ENCODE results near the gene PNLDC1. TPM values are rescaled to one million over a fixed set of nuclear protein-coding genes. Genes with fewer than 3 reads are reported as not detected.
A peak's percentile ranks its signal among the peaks of the same experiment; 100 is the strongest.

PNLDC1 gene
- total and polyA plus RNA-seq, 9 of the 15 experiments (the other 6 are each of a cell fraction or from before 2014, with no cell fraction given) = 0.12 TPM; not detected in 8

- 0 out of 2 replicates have a peak, but pooled peaks have one; percentile 75 for TF ChIP-seq ZBTB49 (CRISPR knock-in tag; IDR thresholded peaks at IDR 0.05; ENCODE audit: borderline replicate concordance)
- 0 out of 2 replicates have a peak, but pooled peaks have one; percentile 51 for TF ChIP-seq PTBP1 (IDR thresholded peaks at IDR 0.05; ENCODE audit: low read depth, low read length)
- peak; percentile 28; the same call in 1 of the 2 replicates for TF ChIP-seq ZNF511 (CRISPR knock-in tag; IDR thresholded peaks at IDR 0.05)
- TF ChIP-seq SAFB (IDR thresholded peaks at IDR 0.05; ENCODE audit: borderline replicate concordance, low read depth, low read length) = peak; percentile 70
- TF ChIP-seq ZFP36 (IDR thresholded peaks at IDR 0.05; ENCODE audit: low read depth, low read length, partially characterized antibody) = no peak
- no peak for TF ChIP-seq SOX6 (IDR thresholded peaks at IDR 0.05)
- peak; percentile 29; the same call in 1 of the 2 replicates for TF ChIP-seq ZNF197 (CRISPR knock-in tag; IDR thresholded peaks at IDR 0.05; ENCODE audit: low read depth)
- peak; percentile 85 for TF ChIP-seq BHLHE40 (IDR thresholded peaks at IDR 0.05; ENCODE audit: low read length)
- TF ChIP-seq E2F6 (IDR thresholded peaks at IDR 0.05; ENCODE audit: borderline replicate concordance in 1 of 2, extremely low read depth in 1 of 2, insufficient read depth in 1 of 2, insufficient read length in 1 of 2, low read depth in 1 of 2, low read length in 1 of 2, poor library complexity in 1 of 2, severe bottlenecking in 1 of 2) = peak in 1 of 2 experiments; percentile 80
- TF ChIP-seq NEUROD1 (IDR thresholded peaks at IDR 0.05; ENCODE audit: borderline replicate concordance, low read depth, low read length, partially characterized antibody) = no peak
- TF ChIP-seq ATF1 (CRISPR knock-in tag; IDR thresholded peaks at IDR 0.05) = no peak
- no peak for TF ChIP-seq ATF1 (tag; IDR thresholded peaks at IDR 0.05)
- TF ChIP-seq ZC3H4 (CRISPR knock-in tag; IDR thresholded peaks at IDR 0.05; ENCODE audit: borderline replicate concordance) = peak; percentile 60; the same call in 1 of the 2 replicates
- no peak for TF ChIP-seq REST (IDR thresholded peaks at IDR 0.05; ENCODE audit: borderline replicate concordance)
- peak; percentile 57; the same call in 1 of the 2 replicates for TF ChIP-seq REST (CRISPR knock-in tag; IDR thresholded peaks at IDR 0.05; ENCODE audit: low read depth)
These were observed 11.2 kb upstream of the PNLDC1 start (continued) for GRCh38 chr6:159788753-159789376.
